PC-3 (cell line): ENCODE measurements around the gene PCID2. TPM values are rescaled to one million over a fixed set of nuclear protein-coding genes. Genes with fewer than 3 reads are reported as not detected.

Experiments used
- ATAC-seq: fragments of 200-7000 bp; cut with Tn5 transposase; 2 replicates; pipeline ENCODE4 v1.9.1; 2020; ENCODE audit warnings: mild to moderate bottlenecking, moderate library complexity
- BruUV-seq: library from RNA; stranded (reverse); fragments of 400-500 nt; replicated peaks from 2 replicates; lab custom pipeline; 2021; lab: Mats Ljungman, UMichigan
- CTCF ChIA-PET: fragments of 300-600 bp; sonication (Branson Sonifier 250); formaldehyde crosslinking; loops from one replicate; lab custom pipeline; 2022; ENCODE audit warnings: antibody characterized with exemption; lab: Charles Lee
- POLR2A ChIA-PET: fragments of 300-600 bp; sonication (Branson Sonifier 250); formaldehyde crosslinking; loops from one replicate; lab custom pipeline; 2022; ENCODE audit warnings: antibody characterized with exemption; ENCODE audit not compliant: unreplicated experiment; lab: Charles Lee
- DNase-seq: peaks from one replicate; pipeline ENCODE4 v3.0.0-alpha.2; 2015
- H2AFZ ChIP-seq: fragments of 300-600 bp; sonication (generic); 2 replicates; pipeline ENCODE4 v1.6.0; 2016; ENCODE audit warnings: antibody characterized with exemption, low read length
- H3F3A ChIP-seq: fragments of 300-600 bp; sonication (generic); one replicate; pipeline ENCODE4 v1.6.0; 2017; ENCODE audit warnings: antibody characterized with exemption, low read length, control low read depth, mild to moderate bottlenecking; ENCODE audit not compliant: unreplicated experiment
- H3K27ac ChIP-seq: fragments of 300-600 bp; sonication (generic); 2 replicates; pipeline ENCODE4 v1.5.1; 2016; ENCODE audit warnings: mild to moderate bottlenecking, low read length
- H3K27me3 ChIP-seq: fragments of 300-600 bp; sonication (generic); 2 replicates; pipeline ENCODE4 v1.6.1; 2016; ENCODE audit warnings: low read length, mixed read lengths
- H3K36me3 ChIP-seq: fragments of 300-600 bp; sonication (generic); 2 replicates; pipeline ENCODE4 v1.6.1; 2016; ENCODE audit warnings: low read depth, mixed run types, low read length, mixed read lengths
- H3K4me1 ChIP-seq: fragments of 300-600 bp; sonication (generic); 2 replicates; pipeline ENCODE4 v1.5.1; 2016; ENCODE audit warnings: low read length; ENCODE audit not compliant: insufficient read depth
- H3K4me2 ChIP-seq: fragments of 300-600 bp; sonication (generic); 2 replicates; pipeline ENCODE4 v1.6.0; 2016; ENCODE audit warnings: low read length
- H3K4me3 ChIP-seq: fragments of 300-600 bp; sonication (generic); 2 replicates; pipeline ENCODE4 v1.5.1; 2016; ENCODE audit warnings: mild to moderate bottlenecking, low read length, mixed read lengths
- H3K79me2 ChIP-seq: fragments of 300-600 bp; sonication (generic); 2 replicates; pipeline ENCODE4 v1.6.1; 2017; ENCODE audit warnings: low read length, mixed read lengths
- H3K9ac ChIP-seq: fragments of 300-600 bp; sonication (generic); 2 replicates; pipeline ENCODE4 v1.6.0; 2016; ENCODE audit warnings: mild to moderate bottlenecking, low read length
- H3K9me2 ChIP-seq: fragments of 300-600 bp; sonication (generic); replicated peaks from 2 replicates; pipeline ENCODE4 v1.6.1; 2016; ENCODE audit warnings: mixed run types, low read length, mixed read lengths
- H3K9me3 ChIP-seq: fragments of 300-600 bp; sonication (generic); 2 replicates; pipeline ENCODE4 v1.6.1; 2016; ENCODE audit warnings: low read length, mixed read lengths
- H4K20me1 ChIP-seq: fragments of 300-600 bp; sonication (generic); 2 replicates; pipeline ENCODE4 v1.6.1; 2016; ENCODE audit warnings: low read length, mixed read lengths
- EZH2 ChIP-seq: fragments of 300-600 bp; sonication (generic); IDR thresholded peaks from one replicate; pipeline ENCODE4 v1.6.1; 2017; ENCODE audit warnings: antibody characterized with exemption, mild to moderate bottlenecking, low read length; ENCODE audit not compliant: unreplicated experiment
- EZH2phosphoT487 ChIP-seq: fragments of 300-600 bp; sonication (generic); IDR thresholded peaks from 2 replicates; pipeline ENCODE4 v1.6.1; 2018; ENCODE audit warnings: mild to moderate bottlenecking, antibody characterized with exemption, low read length, borderline replicate concordance
- intact Hi-C: fragments of 100-400 bp; cut with micrococcal nuclease; formaldehyde crosslinking; loops from 2 replicates; pipeline ENCODE4 v1.9.0; 2023
- total RNA-seq: library from RNA; depleted of rRNA; stranded (reverse); fragments of >200 nt; gene quantifications from 2 replicates; pipeline ENCODE4 v1.2.3, GENCODE V29; 2014
- TF ChIP-seq, protein P1 (sequence below): fragments of 300-600 bp; sonication (generic); conservative IDR thresholded peaks from 2 replicates; pipeline ENCODE4 v1.5.1; 2017; ENCODE audit warnings: antibody characterized with exemption, low read depth, mild to moderate bottlenecking, low read length

PCID2 gene
- total RNA-seq, 1 experiment from 2014 or later: 39.4 TPM

DNA sequence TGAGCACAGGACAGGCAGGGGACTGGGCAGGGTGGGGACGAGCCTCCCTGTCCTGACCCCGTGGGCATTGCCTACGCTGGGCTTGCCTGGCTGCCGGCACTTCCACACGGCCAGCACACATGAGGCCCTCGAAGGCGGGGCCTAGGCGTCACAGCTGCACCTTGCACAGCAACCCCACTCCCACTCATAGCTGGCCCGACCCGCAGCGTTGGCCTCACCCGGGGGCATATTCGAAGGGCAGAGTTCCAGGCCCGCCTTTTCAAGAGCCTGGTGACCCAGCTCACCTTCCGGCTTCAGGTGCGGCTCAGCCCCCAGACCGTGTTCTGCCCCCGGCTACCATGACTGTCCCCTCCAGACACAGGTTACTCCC, 66.9 kb downstream of the PCID2 start:
- no peak overlapping the region for H3K4me3 ChIP-seq
- DNase-seq: no peak
- no peaks in the 10 kb centered on the region for H3K27me3 ChIP-seq
- no TSS peak for BruUV-seq
- ATAC-seq: no peak
- H3K9me2 ChIP-seq: no peaks in the 10 kb centered on the region
- H2AFZ ChIP-seq: no peak overlapping the region
- ChIA-PET CTCF (no interaction called here), POLR2A (no interaction called here)
- H3K4me2 ChIP-seq: no peak overlapping the region
- no peaks in the 10 kb centered on the region for H3K4me1 ChIP-seq
- intact Hi-C loops: no loop called here
- H3K9ac ChIP-seq: no peak overlapping the region
- TF ChIP-seq, protein P1, sequence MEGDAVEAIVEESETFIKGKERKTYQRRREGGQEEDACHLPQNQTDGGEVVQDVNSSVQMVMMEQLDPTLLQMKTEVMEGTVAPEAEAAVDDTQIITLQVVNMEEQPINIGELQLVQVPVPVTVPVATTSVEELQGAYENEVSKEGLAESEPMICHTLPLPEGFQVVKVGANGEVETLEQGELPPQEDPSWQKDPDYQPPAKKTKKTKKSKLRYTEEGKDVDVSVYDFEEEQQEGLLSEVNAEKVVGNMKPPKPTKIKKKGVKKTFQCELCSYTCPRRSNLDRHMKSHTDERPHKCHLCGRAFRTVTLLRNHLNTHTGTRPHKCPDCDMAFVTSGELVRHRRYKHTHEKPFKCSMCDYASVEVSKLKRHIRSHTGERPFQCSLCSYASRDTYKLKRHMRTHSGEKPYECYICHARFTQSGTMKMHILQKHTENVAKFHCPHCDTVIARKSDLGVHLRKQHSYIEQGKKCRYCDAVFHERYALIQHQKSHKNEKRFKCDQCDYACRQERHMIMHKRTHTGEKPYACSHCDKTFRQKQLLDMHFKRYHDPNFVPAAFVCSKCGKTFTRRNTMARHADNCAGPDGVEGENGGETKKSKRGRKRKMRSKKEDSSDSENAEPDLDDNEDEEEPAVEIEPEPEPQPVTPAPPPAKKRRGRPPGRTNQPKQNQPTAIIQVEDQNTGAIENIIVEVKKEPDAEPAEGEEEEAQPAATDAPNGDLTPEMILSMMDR: no peak
- no peak for TF ChIP-seq EZH2
- no peak for TF ChIP-seq EZH2phosphoT487
- no peaks in the 10 kb centered on the region for H3K9me3 ChIP-seq
- no peaks in the 10 kb centered on the region for H4K20me1 ChIP-seq
- H3K79me2 ChIP-seq: no peaks in the 10 kb centered on the region
- no peaks in the 10 kb centered on the region for H3F3A ChIP-seq
- no peak overlapping the region for H3K27ac ChIP-seq
- no peaks in the 10 kb centered on the region for H3K36me3 ChIP-seq

DNA sequence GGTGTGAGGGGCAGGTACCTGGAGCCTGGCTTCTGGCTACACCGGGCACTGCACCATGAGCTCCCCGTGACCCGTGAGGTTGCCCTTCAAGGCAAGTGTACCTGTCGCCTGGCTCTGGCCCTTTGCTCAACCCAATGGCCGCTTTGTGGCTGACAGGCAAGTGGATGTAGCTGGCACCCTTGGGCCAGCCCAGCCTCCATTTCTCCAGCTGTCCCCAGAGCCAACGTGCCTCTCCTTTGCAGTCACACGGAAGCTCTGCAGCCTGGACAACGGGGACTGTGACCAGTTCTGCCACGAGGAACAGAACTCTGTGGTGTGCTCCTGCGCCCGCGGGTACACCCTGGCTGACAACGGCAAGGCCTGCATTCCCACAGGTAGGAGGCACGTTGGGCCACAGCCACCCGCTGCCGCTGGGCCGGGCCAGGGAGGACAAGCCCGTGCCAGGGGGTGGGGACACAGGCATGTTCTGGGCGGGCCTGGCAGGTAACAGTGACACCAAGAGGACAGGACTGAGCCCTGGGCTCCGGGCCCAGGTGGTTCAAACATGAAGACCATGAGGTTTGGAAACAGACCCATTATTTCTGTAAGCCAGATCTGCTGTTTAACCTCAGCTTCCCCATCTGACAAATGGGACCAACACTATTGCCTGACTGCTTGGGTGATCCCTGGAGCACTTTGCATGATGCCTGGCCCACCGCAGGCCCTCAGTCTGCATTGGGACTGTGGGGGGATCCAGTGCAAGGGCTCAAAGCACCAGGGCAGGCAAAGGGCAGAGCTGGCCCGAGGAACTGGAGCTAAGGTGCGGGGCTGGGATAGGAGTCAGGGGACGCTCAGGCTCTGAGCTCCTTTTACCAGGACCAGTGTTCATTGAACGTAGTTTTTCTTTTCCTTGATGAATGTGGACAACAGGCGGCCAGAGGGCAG, 67.5 kb downstream of the PCID2 start:
- TF ChIP-seq EZH2phosphoT487: no peak
- TF ChIP-seq EZH2: no peak
- TF ChIP-seq, protein P1: no peak
- Histone ChIP-seq H3F3A (no peaks in the 10 kb centered on the region), H3K9me3 (no peaks in the 10 kb centered on the region), H3K27me3 (0 out of 2 replicates have a peak, but pooled peaks cover 3% of the 10 kb centered on the region), H3K4me3 (no peak overlapping the region), H3K79me2 (no peaks in the 10 kb centered on the region), H3K4me1 (no peaks in the 10 kb centered on the region), H3K27ac (no peak overlapping the region), H3K9me2 (no peaks in the 10 kb centered on the region), H4K20me1 (no peaks in the 10 kb centered on the region), H3K9ac (no peak overlapping the region), H2AFZ (no peak overlapping the region), H3K36me3 (no peaks in the 10 kb centered on the region), H3K4me2 (no peak overlapping the region)
- ChIA-PET CTCF (no interaction called here), POLR2A (no interaction called here)
- ATAC-seq: no peak
- BruUV-seq: no TSS peak
- intact Hi-C loops: no loop called here
- no peak for DNase-seq

DNA sequence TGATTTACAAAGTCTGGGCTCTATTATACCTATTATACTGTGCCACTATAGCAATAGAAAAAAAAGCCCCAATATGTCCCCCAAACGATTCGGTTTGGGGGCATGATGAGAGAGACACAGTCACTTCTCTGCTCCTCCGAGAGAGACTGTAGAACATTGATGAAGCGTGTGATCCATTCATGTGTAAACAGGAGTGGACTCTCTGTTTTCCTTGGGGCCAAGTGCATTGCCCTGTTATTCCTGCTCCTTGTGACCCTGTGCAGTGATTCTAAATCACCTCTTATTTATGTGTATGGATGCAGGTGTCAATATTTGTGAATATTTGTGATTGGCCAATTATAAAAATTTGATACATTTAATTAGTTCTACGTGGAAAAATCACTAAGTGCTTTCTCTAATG, 68.9 kb downstream of the PCID2 start:
- no peak overlapping the region for H3K4me2 ChIP-seq
- H3K27ac ChIP-seq: no peak overlapping the region
- no peaks in the 10 kb centered on the region for H3K4me1 ChIP-seq
- H3K27me3 ChIP-seq: 0 out of 2 replicates have a peak, but pooled peaks cover 11% of the 10 kb centered on the region
- no peak overlapping the region for H3K9ac ChIP-seq
- no peaks in the 10 kb centered on the region for H4K20me1 ChIP-seq
- intact Hi-C loops: no loop called here
- no peak for TF ChIP-seq EZH2
- TF ChIP-seq, protein P1: no peak
- TF ChIP-seq EZH2phosphoT487: no peak
- ChIA-PET POLR2A (no interaction called here), CTCF (no interaction called here)
- H3K4me3 ChIP-seq: no peak overlapping the region
- DNase-seq (no peak), ATAC-seq (no peak)
- H3K79me2 ChIP-seq: no peaks in the 10 kb centered on the region
- H3K9me2 ChIP-seq: no peaks in the 10 kb centered on the region
- H2AFZ ChIP-seq: no peak overlapping the region
- H3K9me3 ChIP-seq: no peaks in the 10 kb centered on the region
- BruUV-seq: no TSS peak
- no peaks in the 10 kb centered on the region for H3F3A ChIP-seq
- H3K36me3 ChIP-seq: no peaks in the 10 kb centered on the region
